ENCODE results near the gene LMX1A.

Gene LMX1A

GRCh38 chr1:165212229-165212628 lies 144.3 kb downstream of the LMX1A start:
- DNase-seq, result no peak

GRCh38 chr1:165207853-165208515 lies 148.5 kb downstream of the LMX1A start:
- DNase-seq, result no peak

DNA sequence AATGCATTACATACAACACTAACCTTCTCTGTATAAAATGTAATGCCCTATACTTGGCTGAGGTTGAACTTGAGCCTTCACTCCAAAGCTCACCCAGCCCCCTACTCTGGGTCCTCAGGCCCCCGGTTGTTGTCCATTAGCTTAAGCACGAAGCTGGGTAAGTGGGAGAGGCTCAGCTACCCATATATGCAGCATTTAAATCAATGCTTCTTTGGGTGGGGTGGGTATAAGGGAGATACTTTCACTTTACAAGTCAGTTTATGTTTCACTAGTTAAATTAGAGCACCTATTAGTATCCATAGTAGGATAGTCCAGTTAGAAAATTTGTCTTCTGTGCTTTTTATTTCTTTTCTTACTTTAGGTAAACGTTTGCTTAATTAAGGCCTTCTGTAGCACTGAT lies 151.4 kb downstream of the LMX1A start:
- DNase-seq, result no peak

GRCh38 chr1:165204548-165204947 lies 152.0 kb downstream of the LMX1A start:
- DNase-seq, result no peak

- DNase-seq, result no peak
Measured at GRCh38 chr1:165191087-165191486, 165.4 kb downstream of the LMX1A start.

GRCh38 chr1:165189913-165190312 lies 166.6 kb downstream of the LMX1A start:
- DNase-seq, result no peak

DNA sequence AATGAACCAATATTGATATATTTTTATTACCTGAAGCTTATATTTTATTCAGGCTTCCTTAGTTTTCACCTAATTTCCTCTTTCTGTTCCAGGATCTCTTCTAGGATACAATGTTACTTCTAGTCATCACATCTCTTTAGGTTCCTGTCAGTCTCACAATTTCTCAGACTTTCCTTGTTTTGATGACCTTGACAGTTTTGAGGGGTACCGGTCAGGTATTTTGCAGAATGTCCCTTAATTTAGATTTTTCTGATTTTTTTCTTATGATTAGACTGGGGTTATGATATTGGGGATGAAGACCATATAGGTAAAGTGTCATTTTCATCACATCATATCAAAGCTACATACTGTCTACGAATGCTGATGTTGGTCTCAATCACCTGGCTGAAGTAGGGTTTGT lies 167.5 kb downstream of the LMX1A start:
- DNase-seq, result no peak

DNA sequence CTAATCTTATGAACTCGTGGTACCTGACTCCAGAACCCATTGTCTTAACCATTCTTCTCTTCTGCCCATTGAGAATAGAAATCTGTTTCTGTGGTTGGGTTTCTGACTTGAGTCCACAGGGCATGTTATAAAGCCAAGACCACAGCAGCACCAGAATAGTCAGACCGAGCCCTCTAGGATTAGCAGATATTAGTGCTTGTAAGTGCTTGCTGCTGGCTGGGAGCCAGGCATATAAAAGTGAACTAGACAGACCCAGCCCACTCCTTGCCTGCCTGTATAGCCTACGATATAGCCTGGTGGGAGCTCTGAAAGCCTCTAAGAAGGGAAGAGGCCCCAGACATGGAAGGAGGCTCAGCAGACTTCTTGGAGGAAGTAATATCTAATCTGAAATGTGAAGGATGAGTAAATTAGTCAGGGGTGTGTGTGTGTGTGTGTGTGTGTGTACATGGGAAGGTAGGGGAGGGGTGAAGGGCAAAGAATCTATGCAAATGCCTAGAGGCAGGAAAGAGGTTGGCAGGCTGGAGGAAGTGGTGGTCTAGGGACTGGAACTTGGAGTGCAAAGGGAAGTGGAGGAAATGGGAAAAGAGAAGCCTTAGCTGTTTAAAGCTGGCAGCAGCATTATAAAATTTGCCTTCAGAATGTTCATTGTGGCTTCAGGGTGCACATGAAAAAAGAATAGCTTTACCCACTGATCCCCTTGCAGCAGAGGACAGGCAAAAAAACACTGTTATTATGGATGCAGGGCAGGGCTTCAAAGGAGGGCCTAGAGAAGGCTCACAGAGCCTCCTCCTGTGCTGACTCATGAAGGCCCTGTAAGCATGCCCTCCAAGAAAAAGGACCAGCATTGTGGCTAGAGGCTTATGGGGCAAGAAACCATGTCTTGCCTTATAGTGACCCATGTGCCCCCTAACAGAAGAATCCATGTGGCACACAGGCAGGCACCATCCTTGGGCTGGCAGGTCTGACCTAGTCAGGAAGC lies 169.2 kb downstream of the LMX1A start:
- no peak for DNase-seq

DNA sequence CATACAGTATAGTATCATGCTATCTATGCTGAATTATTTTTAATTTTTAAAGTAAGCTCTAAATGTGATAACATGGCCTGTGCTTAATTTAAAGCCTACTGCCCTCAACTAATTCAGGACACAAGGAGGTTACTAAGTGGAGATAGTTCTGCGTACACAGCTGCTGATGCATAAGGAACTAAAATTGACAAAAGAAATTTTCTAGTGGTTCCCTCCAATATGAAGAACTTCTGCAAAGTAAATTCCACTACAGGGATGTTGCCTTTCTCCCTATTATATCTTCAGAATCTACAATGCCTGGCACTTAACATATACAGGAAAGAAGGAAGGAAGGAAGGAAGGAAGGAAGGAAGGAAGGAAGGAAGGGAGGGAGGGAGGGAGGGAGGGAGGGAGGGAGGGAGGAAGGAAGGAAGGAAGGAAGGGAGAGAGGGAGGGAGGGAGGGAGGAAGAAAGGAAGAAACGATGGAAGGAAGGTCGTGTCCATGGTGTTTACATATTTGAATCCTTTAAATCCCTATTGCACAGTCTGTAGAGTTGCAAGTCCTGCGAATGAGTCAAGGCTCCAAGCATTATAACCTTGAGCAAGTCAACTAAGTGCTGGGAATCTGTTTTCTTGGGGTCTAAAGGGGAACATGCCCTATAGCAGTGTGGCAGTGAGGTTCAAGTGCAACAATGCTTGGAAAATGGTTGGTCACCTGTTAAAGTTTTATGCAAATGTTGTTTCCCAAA lies 171.2 kb downstream of the LMX1A start:
- DNase-seq, result no peak

DNA sequence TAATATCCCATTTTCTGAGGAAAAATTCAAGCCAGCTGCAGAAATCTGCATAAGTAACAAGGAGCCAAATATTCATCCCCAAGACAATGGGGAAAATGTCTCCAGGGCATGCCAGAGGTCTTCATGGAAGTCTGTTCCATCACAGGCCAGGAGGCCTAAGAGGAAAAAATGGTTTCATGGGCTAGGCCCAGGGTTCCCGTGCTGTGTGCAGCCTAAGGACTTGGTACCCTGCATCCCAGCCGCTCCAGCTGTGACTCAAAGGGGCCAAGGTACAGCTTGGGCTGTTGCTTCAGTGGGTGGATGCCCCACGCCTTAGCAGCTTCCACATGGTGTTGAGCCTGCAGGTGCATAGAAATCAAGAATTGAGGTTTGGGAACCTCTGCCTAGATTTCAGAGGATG lies 173.5 kb downstream of the LMX1A start:
- no peak for DNase-seq

DNA sequence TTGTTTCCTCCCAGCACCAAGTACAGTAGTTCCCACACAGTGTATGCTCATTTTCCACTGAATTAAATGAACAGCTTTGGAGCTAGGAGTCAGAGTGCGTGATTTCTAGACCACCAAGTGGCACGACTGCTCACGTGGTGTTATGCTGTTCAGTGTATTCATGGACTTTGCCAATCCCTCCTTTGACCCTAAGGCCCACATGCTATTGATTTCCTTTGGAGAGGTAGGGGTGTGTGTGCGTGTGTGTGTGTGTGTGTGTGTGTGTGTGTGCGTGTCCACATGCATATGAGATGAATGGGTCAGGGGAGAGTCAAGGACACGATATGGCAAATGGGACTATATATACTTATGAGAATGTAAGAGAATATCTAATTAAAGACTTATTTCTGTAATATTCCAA lies 177.2 kb downstream of the LMX1A start:
- no peak for DNase-seq

DNA sequence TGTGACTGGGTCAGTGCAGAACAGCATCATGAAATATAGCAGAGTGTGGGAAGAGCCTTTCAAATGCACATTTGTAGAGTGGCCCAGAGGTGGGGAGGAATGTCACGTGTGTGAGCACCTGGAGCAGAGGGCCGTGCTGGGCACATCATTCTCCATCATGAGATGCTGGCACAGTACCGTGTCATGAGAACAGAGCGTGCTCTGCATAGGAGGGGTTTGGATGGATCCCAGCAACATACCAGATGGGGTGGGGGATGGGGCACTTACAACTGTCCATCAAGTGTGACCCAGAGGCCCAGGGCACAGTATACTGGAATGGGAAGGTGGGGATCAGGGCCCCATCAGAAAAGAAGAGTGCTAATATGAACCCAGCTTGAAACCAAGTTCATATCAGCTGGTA lies 182.0 kb downstream of the LMX1A start:
- DNase-seq, result no peak

GRCh38 chr1:165173818-165174217 lies 182.7 kb downstream of the LMX1A start:
- DNase-seq, result no peak

- DNase-seq, result no peak
Measured at GRCh38 chr1:165173409-165173808, 183.1 kb downstream of the LMX1A start.

- DNase-seq, result no peak
Measured at GRCh38 chr1:165172666-165173065, 183.8 kb downstream of the LMX1A start.

GRCh38 chr1:165169729-165170128 lies 186.8 kb downstream of the LMX1A start:
- DNase-seq, result no peak

GRCh38 chr1:165169028-165169427 lies 187.5 kb downstream of the LMX1A start:
- no peak for DNase-seq

DNA sequence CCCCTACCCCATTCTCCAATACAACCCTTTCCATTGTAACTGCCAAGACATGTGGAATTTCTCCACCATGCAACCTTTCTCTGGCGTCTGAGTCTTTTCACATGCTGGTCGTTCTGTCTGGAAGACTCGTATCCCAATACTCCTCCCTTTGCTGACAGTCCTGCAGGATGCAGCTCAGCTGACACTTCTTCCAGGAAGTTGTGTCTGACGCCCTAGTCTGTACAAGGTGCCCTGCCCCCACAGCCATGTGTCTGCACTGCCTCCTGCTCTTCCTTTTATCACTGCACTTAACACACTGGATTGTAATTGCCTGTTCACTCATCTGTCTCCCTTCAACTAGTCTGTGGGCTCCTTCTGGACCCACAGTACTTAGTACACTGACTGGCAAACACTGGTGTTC lies 188.0 kb downstream of the LMX1A start:
- no peak for DNase-seq

DNA sequence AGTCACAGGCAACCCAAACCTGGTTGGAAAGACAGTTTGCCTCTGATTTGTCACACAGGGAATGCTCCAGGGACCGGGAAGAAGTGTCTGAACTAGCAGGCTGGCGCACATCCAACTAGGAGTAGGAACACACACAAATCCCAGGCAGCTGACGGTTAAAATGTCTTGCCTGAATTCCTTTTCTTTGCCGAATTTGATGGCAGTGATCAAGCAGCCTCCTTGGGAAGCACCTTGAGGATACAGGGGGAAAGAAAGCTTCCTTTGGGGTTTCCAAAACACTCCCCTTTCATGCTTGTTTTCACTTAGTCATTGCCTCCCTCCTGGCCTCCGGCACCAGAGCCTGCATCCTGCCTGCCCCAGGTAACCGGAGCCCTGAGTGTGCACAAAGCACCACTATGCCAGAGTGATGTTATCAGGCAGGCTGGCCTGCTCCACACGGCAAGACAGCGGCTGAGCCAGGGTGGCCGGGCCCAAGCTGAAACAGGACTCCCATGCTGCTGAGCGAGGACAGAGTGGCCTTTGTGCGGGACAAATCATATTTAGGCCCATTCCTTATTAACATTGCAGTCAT lies 193.8 kb downstream of the LMX1A start:
- DNase-seq, result no peak

GRCh38 chr1:165161130-165161529 lies 195.4 kb downstream of the LMX1A start:
- no peak for DNase-seq

DNA sequence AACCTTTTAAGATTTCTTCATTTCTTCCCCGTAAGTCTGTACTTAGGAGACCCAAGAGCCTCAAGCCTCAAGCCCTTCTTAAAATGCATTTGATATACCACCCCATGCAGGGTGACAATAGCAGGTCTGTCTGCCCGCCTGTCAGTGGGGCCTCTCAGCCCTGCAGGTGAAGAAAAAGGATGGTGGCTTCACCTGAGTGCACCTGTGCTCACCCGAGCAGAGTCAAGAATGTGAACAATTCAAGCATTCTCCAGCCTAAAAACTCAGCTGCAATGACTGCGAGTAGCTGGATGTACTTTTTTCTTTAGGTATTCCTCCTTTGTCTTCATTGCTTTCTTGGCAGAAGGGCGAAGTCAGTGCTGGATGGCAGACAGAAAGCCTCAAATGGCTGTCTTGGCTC lies 203.3 kb downstream of the LMX1A start:
- DNase-seq, result no peak

- no peak for DNase-seq
Measured at GRCh38 chr1:165152727-165153126, 203.8 kb downstream of the LMX1A start.

GRCh38 chr1:165152109-165152508 lies 204.4 kb downstream of the LMX1A start:
- DNase-seq, result no peak
